Ishikawa (cell line): ENCODE measurements around the gene R3HDM2.

Experiments used
- CEBPB ChIP-seq: IDR thresholded peaks from 2 replicates; pipeline ENCODE4 v1.6.1; 2012
- CREB1 ChIP-seq: IDR thresholded peaks from 2 replicates; pipeline ENCODE4 v1.6.1; 2012; ENCODE audit warnings: low read depth
- EGR1 ChIP-seq: IDR thresholded peaks from 2 replicates; pipeline ENCODE4 v1.6.1; 2012
- EP300 ChIP-seq: IDR thresholded peaks from 2 replicates; pipeline ENCODE4 v1.6.1; 2012; ENCODE audit warnings: borderline replicate concordance
- FOXM1 ChIP-seq: IDR thresholded peaks from 2 replicates; pipeline ENCODE4 v1.6.1; 2012; ENCODE audit warnings: low read depth, borderline replicate concordance
- MAX ChIP-seq: IDR thresholded peaks from 2 replicates; pipeline ENCODE4 v1.6.1; 2012
- NFIC ChIP-seq: IDR thresholded peaks from 2 replicates; pipeline ENCODE4 v1.6.1; 2012
- RAD21 ChIP-seq: IDR thresholded peaks from 2 replicates; pipeline ENCODE4 v1.6.1; 2012; ENCODE audit warnings: low read depth
- TAF1 ChIP-seq: IDR thresholded peaks from 2 replicates; pipeline ENCODE4 v1.6.1; 2012; ENCODE audit warnings: low read depth, mild to moderate bottlenecking
- TCF12 ChIP-seq: IDR thresholded peaks from 2 replicates; pipeline ENCODE4 v1.6.1; 2012; ENCODE audit warnings: low read depth
- TEAD4 ChIP-seq: IDR thresholded peaks from 2 replicates; pipeline ENCODE4 v1.6.1; 2012
- YY1 ChIP-seq: IDR thresholded peaks from 2 replicates; pipeline ENCODE4 v1.6.1; 2012; ENCODE audit warnings: low read depth
- ZBTB7A ChIP-seq: IDR thresholded peaks from 2 replicates; pipeline ENCODE4 v1.6.1; 2012; ENCODE audit warnings: low read depth
- TF ChIP-seq, protein P1 (sequence below): IDR thresholded peaks from 2 replicates; pipeline ENCODE4 v1.6.1; 2012
- TF ChIP-seq, protein P2 (sequence below): IDR thresholded peaks from 2 replicates; pipeline ENCODE4 v1.6.1; 2012; ENCODE audit warnings: low read depth, mild to moderate bottlenecking

The R3HDM2 gene

GRCh38 chr12:57223191-57224165, 207.4 kb downstream of the R3HDM2 start:
- TF ChIP-seq, protein P1, sequence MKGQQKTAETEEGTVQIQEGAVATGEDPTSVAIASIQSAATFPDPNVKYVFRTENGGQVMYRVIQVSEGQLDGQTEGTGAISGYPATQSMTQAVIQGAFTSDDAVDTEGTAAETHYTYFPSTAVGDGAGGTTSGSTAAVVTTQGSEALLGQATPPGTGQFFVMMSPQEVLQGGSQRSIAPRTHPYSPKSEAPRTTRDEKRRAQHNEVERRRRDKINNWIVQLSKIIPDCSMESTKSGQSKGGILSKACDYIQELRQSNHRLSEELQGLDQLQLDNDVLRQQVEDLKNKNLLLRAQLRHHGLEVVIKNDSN: no peak
- no peak for TF ChIP-seq FOXM1
- TF ChIP-seq MAX: no peak
- TF ChIP-seq RAD21: no peak
- no peak for TF ChIP-seq CREB1
- no peak for TF ChIP-seq TEAD4
- TF ChIP-seq ZBTB7A: no peak
- no peak for TF ChIP-seq EP300
- no peak for TF ChIP-seq EGR1
- TF ChIP-seq NFIC: no peak
- TF ChIP-seq CEBPB: no peak
- TF ChIP-seq, protein P2, sequence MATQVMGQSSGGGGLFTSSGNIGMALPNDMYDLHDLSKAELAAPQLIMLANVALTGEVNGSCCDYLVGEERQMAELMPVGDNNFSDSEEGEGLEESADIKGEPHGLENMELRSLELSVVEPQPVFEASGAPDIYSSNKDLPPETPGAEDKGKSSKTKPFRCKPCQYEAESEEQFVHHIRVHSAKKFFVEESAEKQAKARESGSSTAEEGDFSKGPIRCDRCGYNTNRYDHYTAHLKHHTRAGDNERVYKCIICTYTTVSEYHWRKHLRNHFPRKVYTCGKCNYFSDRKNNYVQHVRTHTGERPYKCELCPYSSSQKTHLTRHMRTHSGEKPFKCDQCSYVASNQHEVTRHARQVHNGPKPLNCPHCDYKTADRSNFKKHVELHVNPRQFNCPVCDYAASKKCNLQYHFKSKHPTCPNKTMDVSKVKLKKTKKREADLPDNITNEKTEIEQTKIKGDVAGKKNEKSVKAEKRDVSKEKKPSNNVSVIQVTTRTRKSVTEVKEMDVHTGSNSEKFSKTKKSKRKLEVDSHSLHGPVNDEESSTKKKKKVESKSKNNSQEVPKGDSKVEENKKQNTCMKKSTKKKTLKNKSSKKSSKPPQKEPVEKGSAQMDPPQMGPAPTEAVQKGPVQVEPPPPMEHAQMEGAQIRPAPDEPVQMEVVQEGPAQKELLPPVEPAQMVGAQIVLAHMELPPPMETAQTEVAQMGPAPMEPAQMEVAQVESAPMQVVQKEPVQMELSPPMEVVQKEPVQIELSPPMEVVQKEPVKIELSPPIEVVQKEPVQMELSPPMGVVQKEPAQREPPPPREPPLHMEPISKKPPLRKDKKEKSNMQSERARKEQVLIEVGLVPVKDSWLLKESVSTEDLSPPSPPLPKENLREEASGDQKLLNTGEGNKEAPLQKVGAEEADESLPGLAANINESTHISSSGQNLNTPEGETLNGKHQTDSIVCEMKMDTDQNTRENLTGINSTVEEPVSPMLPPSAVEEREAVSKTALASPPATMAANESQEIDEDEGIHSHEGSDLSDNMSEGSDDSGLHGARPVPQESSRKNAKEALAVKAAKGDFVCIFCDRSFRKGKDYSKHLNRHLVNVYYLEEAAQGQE: no peak
- no peak for TF ChIP-seq YY1
- TF ChIP-seq TAF1: no peak
- TF ChIP-seq TCF12: no peak

GRCh38 chr12:57222286-57223190, 208.3 kb downstream of the R3HDM2 start:
- TF ChIP-seq TAF1 (no peak), FOXM1 (no peak)

DNA sequence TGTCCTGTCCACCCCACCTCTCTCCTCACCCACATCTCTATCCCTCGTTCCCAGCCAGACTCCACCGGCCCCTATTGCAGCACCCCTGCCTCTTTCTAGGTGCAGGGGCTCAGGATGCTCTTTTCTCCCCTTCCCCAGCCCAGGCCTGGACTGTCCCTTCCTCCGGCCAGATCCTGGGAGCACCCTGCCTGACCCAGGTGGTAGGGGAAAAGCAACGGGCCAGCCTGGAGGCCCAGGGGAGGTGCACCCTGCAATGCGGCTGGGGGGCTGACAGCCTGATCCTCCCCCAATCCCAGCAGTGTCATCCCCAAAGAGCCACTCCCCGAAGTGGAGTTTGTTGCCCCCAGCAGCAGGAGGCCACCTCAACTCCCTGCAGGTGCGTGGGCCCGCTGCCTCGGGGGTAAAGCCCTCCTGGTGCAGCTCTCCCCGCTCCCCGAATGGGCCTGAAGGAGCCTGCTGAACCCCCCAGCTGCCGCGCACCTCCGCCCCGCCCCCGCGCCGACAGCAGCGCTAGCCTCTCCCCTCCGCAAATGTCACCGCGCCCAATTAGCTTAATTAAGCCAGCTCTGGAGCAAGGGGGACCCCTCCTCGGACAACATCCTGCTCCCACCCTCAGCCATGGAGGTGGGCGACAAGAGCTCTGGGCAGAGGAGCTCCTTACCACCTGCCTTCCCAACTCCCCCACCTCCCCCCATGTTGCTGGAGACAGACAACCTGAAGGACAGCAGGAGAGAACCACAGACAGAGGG, 209.5 kb downstream of the R3HDM2 start:
- TF ChIP-seq ZBTB7A (no peak), NFIC (no peak), EP300 (no peak), EGR1 (no peak), TAF1 (no peak), TEAD4 (no peak), FOXM1 (no peak), TCF12 (no peak), CEBPB (no peak), YY1 (no peak), MAX (no peak), RAD21 (no peak)
- TF ChIP-seq, protein P1: no peak
- TF ChIP-seq, protein P2: no peak

DNA sequence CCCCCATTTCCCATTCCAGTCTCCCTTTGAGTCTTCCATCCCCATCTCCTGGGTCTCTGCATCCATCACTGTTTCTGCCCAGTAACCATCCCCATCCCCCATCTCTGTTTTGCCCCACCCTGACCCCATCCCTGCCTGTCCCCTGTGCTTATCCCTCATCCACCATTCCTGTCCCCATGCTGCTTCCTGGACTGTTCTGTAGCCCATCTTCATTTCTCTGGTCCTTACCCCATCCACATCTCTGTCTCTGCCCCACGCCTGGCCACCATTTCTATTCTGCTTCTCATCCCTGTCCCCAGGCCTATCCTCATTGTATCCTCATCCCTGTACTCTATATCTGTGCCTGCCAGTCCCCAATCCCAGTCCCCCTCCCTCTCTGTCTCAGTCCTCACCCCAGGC, 210.1 kb downstream of the R3HDM2 start:
- TF ChIP-seq MAX: no peak
- no peak for TF ChIP-seq RAD21
- TF ChIP-seq YY1: no peak
- no peak for TF ChIP-seq CREB1
